ENCODE data around the gene SKI.

Gene SKI

DNA sequence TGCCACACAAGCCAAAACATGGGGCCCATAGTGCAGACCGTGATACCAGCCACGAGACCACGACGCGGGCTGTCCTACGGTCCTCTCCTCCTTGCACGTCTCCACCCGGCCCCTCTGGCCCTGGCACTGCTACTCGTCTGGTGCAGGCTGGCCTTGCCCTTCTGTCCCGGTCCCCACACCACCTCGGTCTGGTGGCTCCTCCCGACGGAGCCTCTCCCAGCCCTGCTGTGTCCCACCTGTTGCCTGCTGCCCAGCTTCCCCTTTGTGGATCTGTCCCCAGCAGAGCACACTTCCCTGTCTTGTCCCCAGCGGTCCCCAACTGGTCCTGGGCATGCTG lies 112.8 kb downstream of the SKI start:
- TF ChIP-seq CTCF (IDR thresholded peaks at IDR 0.05; ENCODE audit: low read depth, low read length): no peak
- in situ Hi-C loops (cut with HindIII; ENCODE audit: low sequenced_read_pairs): no loop called here
- DNase-seq (ENCODE audit: low read depth, low spot score): no peak
- no peak overlapping the region for H3K4me3 ChIP-seq (ENCODE audit: low read depth, low read length)

DNA sequence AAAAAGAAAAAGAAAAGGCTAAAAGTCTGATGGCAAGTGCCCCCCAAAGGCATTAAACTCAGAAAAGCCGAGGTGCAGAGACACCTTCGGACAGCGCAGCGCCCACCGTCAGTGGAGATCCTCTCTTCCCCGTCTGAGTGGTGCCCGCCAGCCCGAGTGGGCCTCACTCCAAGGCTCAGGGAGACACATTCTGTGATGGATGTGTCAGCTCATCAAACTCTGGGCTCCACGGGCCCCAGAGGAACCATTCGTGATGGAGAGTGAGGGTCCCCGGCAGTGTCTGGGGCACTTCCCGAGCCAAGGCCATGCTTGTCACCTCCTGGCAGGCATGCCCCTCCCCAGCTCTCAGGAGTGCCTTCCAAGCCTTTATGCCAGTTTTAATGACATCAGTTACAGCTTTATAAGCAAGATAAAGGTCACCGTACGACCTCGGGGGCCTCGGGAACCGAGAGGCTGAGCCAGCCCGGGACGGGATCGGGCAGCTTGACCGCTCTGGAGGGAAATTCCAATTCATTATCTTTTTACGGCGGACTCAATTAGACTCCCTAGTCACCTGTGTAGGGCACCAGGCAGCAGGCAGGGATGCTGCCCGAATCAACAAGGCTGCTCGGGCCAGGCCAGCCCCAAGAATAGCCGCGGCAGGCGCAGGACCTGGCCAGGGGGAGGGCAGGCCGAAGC lies 113.7 kb downstream of the SKI start:
- DNase-seq (ENCODE audit: low read depth, low spot score): no peak
- no peak overlapping the region for H3K4me3 ChIP-seq (ENCODE audit: low read depth, low read length)
- in situ Hi-C loops (cut with HindIII; ENCODE audit: low sequenced_read_pairs): no loop called here
- no peak for TF ChIP-seq CTCF (IDR thresholded peaks at IDR 0.05; ENCODE audit: low read depth, low read length)

GRCh38 chr1:2342384-2343022 lies 114.4 kb downstream of the SKI start:
- no peak overlapping the region for H3K4me3 ChIP-seq (ENCODE audit: low read depth, low read length)
- DNase-seq (ENCODE audit: low read depth, low spot score): no peak
- in situ Hi-C loops (cut with HindIII; ENCODE audit: low sequenced_read_pairs): no loop called here
- TF ChIP-seq CTCF (IDR thresholded peaks at IDR 0.05; ENCODE audit: low read depth, low read length): no peak

GRCh38 chr1:2343023-2343935 lies 115.2 kb downstream of the SKI start:
- DNase-seq (ENCODE audit: low read depth, low spot score): no peak
- in situ Hi-C loops (cut with HindIII; ENCODE audit: low sequenced_read_pairs): no loop called here
- TF ChIP-seq CTCF (IDR thresholded peaks at IDR 0.05; ENCODE audit: low read depth, low read length): no peak
- no peak overlapping the region for H3K4me3 ChIP-seq (ENCODE audit: low read depth, low read length)

GRCh38 chr1:2344121-2344681 lies 116.1 kb downstream of the SKI start:
- TF ChIP-seq CTCF (IDR thresholded peaks at IDR 0.05; ENCODE audit: low read depth, low read length): no peak
- H3K4me3 ChIP-seq (ENCODE audit: low read depth, low read length): no peak overlapping the region
- in situ Hi-C loops (cut with HindIII; ENCODE audit: low sequenced_read_pairs): no loop called here
- DNase-seq (ENCODE audit: low read depth, low spot score): no peak

DNA sequence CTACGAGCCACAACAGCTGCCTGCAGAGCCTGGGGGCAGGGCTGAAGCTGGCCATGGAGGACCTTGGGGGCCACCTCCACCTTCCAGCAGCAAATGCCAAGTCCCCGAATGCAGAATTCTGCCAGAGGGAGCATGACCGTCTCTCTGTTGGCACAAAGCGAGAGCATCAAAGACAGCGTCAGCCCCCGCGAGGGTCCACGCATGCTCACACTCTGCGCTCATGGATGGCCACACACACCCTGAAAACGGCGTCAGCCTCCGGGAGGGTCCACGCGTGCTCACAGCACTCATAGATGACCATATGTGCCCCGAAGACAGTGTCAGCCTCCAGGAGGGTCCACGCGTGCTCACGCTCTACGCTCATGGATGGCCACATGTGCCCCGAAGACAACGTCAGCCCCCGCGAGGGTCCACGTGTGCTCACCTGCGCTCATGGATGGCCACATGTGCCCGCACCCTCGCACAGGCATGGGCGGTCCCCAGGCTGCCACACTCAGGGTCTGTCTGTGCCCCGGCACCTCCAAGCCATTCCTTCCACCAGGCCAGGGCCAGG lies 116.7 kb downstream of the SKI start:
- in situ Hi-C loops (cut with HindIII; ENCODE audit: low sequenced_read_pairs): no loop called here
- no peak for DNase-seq (ENCODE audit: low read depth, low spot score)
- H3K4me3 ChIP-seq (ENCODE audit: low read depth, low read length): no peak overlapping the region
- no peak for TF ChIP-seq CTCF (IDR thresholded peaks at IDR 0.05; ENCODE audit: low read depth, low read length)
